Right lobe of liver (tissue), 4 donors: ENCODE data around the gene ITGA4.

Experiments
- POLR2A ChIP-seq: fragments of 450-650 bp; IDR thresholded peaks from one replicate; pipeline ENCODE4 v1.6.1; 2017; ENCODE audit warnings: antibody characterized with exemption, mild to moderate bottlenecking
- TF ChIP-seq, protein P1 (sequence below), 4 donors: fragments of 200-600 bp in 3 of 4; fragments of 450-650 bp in 1 of 4; IDR thresholded peaks; one replicate each; pipeline versions ENCODE4 v1.5.1 to v1.8.0; 2016 to 2022; ENCODE audit warnings: antibody characterized with exemption in 4 of 4, mild to moderate bottlenecking in 2 of 4
- donor health status: DM: no; HTN: no; CAD: no.
- donor health status: DM: no; HTN: no; CAD: no.
- donor health status: DM: no; HTN: yes; CAD: no.

GRCh38 chr2:181483876-181484275 lies 26.7 kb downstream of the ITGA4 start:
- TF ChIP-seq, protein P1, sequence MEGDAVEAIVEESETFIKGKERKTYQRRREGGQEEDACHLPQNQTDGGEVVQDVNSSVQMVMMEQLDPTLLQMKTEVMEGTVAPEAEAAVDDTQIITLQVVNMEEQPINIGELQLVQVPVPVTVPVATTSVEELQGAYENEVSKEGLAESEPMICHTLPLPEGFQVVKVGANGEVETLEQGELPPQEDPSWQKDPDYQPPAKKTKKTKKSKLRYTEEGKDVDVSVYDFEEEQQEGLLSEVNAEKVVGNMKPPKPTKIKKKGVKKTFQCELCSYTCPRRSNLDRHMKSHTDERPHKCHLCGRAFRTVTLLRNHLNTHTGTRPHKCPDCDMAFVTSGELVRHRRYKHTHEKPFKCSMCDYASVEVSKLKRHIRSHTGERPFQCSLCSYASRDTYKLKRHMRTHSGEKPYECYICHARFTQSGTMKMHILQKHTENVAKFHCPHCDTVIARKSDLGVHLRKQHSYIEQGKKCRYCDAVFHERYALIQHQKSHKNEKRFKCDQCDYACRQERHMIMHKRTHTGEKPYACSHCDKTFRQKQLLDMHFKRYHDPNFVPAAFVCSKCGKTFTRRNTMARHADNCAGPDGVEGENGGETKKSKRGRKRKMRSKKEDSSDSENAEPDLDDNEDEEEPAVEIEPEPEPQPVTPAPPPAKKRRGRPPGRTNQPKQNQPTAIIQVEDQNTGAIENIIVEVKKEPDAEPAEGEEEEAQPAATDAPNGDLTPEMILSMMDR (IDR thresholded peaks at IDR 0.05): no peak
- no peak for TF ChIP-seq POLR2A
